GM23338 (cell line): ENCODE results near the gene SOX13. TPM values are rescaled to one million over a fixed set of nuclear protein-coding genes. Genes with fewer than 3 reads are reported as not detected.
A peak's percentile ranks its signal among the peaks of the same experiment; 100 is the strongest.
"Not testable (repeated sequence)": the region's sequence is repeated elsewhere in the genome, so short reads cannot be mapped to it uniquely, and the experiment has no call there.

Experiments used
- ATAC-seq: fragments of 200-7000 bp; cut with Tn5 transposase; 3 replicates; pipeline ENCODE4 v1.9.1; 2020
- DNase-seq: peaks from one replicate; pipeline ENCODE4 v3.0.0-alpha.2; 2015; ENCODE audit warnings: low spot score
- H2AFZ ChIP-seq: fragments of 200-600 bp; sonication (generic); 2 replicates; pipeline ENCODE4 v1.8.0; 2016; ENCODE audit warnings: antibody characterized with exemption, mild to moderate bottlenecking, moderate library complexity
- H3F3A ChIP-seq: fragments of 200-600 bp; sonication (generic); replicated peaks from 2 replicates; pipeline ENCODE4 v1.8.0; 2017; ENCODE audit warnings: antibody characterized with exemption, mixed run types, low read depth
- H3K27ac ChIP-seq: fragments of 200-600 bp; sonication (generic); 2 replicates; pipeline ENCODE4 v1.6.1; 2016; ENCODE audit warnings: low read depth
- H3K27me3 ChIP-seq: fragments of 200-600 bp; sonication (generic); 2 replicates; pipeline ENCODE4 v1.8.0; 2016; ENCODE audit warnings: mild to moderate bottlenecking, mixed run types, moderate library complexity; ENCODE audit not compliant: insufficient read depth
- H3K36me3 ChIP-seq: fragments of 200-600 bp; sonication (generic); 2 replicates; pipeline ENCODE4 v1.8.0; 2016; ENCODE audit warnings: mild to moderate bottlenecking; ENCODE audit not compliant: insufficient read depth
- H3K4me1 ChIP-seq: fragments of 200-600 bp; sonication (generic); 2 replicates; pipeline ENCODE4 v1.8.0; 2016; ENCODE audit warnings: mild to moderate bottlenecking, moderate library complexity; ENCODE audit not compliant: insufficient read depth
- H3K4me2 ChIP-seq: fragments of 200-600 bp; sonication (generic); 2 replicates; pipeline ENCODE4 v1.7.1; 2017; ENCODE audit warnings: mixed run types
- H3K4me3 ChIP-seq: fragments of 200-600 bp; sonication (generic); 2 replicates; pipeline ENCODE4 v1.6.1; 2016; ENCODE audit warnings: mixed run types
- H3K79me2 ChIP-seq: fragments of 200-600 bp; sonication (generic); replicated peaks from 2 replicates; pipeline ENCODE4 v1.8.0; 2017; ENCODE audit warnings: mild to moderate bottlenecking; ENCODE audit not compliant: insufficient read depth
- H3K9me2 ChIP-seq: fragments of 200-600 bp; sonication (generic); 2 replicates; pipeline ENCODE4 v1.8.0; 2017; ENCODE audit not compliant: insufficient read depth
- H4K20me1 ChIP-seq: fragments of 200-600 bp; sonication (generic); replicated peaks from 2 replicates; pipeline ENCODE4 v1.8.0; 2017; ENCODE audit warnings: mild to moderate bottlenecking; ENCODE audit not compliant: insufficient read depth
- H3K27ac Mint-ChIP-seq: 2 replicates; pipeline ENCODE4 v1.8.0; 2020; ENCODE audit warnings: inconsistent platforms, mild to moderate bottlenecking, moderate library complexity, mixed read lengths
- H3K27me3 Mint-ChIP-seq: 3 replicates; pipeline ENCODE4 v1.8.0; 2022; ENCODE audit warnings: low read depth, mild to moderate bottlenecking, moderate library complexity, mixed read lengths, inconsistent platforms; ENCODE audit not compliant: insufficient read depth, poor library complexity
- H3K36me3 Mint-ChIP-seq: 3 replicates; pipeline ENCODE4 v1.8.0; 2021; ENCODE audit warnings: low read depth, mild to moderate bottlenecking, inconsistent platforms, moderate library complexity, mixed read lengths
- H3K4me1 Mint-ChIP-seq: 3 replicates; pipeline ENCODE4 v1.8.0; 2020; ENCODE audit warnings: mild to moderate bottlenecking, inconsistent platforms, mixed read lengths
- H3K4me3 Mint-ChIP-seq: 3 replicates; pipeline ENCODE4 v1.8.0; 2021; ENCODE audit warnings: moderate library complexity, mild to moderate bottlenecking, inconsistent platforms, mixed read lengths
- H3K9me3 Mint-ChIP-seq: 3 replicates; pipeline ENCODE4 v1.8.0; 2020; ENCODE audit warnings: moderate library complexity, mild to moderate bottlenecking, inconsistent platforms, mixed read lengths
- CTCF ChIP-seq, 2 experiments: fragments of 200-600 bp in 1 of 2; sonication (generic) in 1 of 2; conservative IDR thresholded peaks; 2 replicates each; pipeline versions ENCODE4 v1.5.1 to v1.6.1; 2016 to 2017; ENCODE audit warnings: antibody characterized with exemption in 2 of 2, low read depth in 2 of 2, mild to moderate bottlenecking in 2 of 2, moderate library complexity in 1 of 2
- EZH2phosphoT487 ChIP-seq: fragments of 200-600 bp; sonication (generic); IDR thresholded peaks from one replicate; pipeline ENCODE4 v1.8.1; 2018; ENCODE audit warnings: antibody characterized with exemption; ENCODE audit not compliant: unreplicated experiment
- JUNB ChIP-seq: IDR thresholded peaks from one replicate; pipeline ENCODE4 v1.6.1; 2016; ENCODE audit warnings: antibody characterized with exemption; ENCODE audit not compliant: unreplicated experiment
- POLR2AphosphoS5 ChIP-seq: IDR thresholded peaks from 2 replicates; pipeline ENCODE4 v1.6.1; 2016; ENCODE audit warnings: antibody characterized with exemption, low read depth
- REST ChIP-seq: IDR thresholded peaks from one replicate; pipeline ENCODE4 v1.6.1; 2018; ENCODE audit warnings: antibody characterized with exemption; ENCODE audit not compliant: unreplicated experiment
- ZNF114 ChIP-seq: fragments of 250-450 bp; sonication (Bioruptor Pico); IDR thresholded peaks from 2 replicates; pipeline ENCODE4 v1.5.0; 2020; ENCODE audit warnings: mild to moderate bottlenecking, moderate library complexity
- polyA plus RNA-seq: library from polyadenylated mRNA; unstranded; fragments of >200 nt; fragmentation: Nextera tagmentation; extraction: Ambion mirVana; gene quantifications from 2 replicates; pipeline ENCODE4 v1.2.1, GENCODE V29; 2016
- total RNA-seq: library from RNA; depleted of rRNA; stranded (reverse); fragments of >200 nt; shearing (Covaris generic); gene quantifications from 2 replicates; pipeline ENCODE4 v1.2.3, GENCODE V29; 2014

Gene SOX13
- total and polyA plus RNA-seq, 2 experiments from 2014 or later = 28.6 to 123 TPM

- TF ChIP-seq REST = no peak
- no peak for TF ChIP-seq POLR2AphosphoS5
- TF ChIP-seq EZH2phosphoT487 = no peak
- no peak for TF ChIP-seq ZNF114
These were observed 15.7 kb downstream of the SOX13 start (continued) for GRCh38 chr1:204088596-204088995.

- TF ChIP-seq CTCF (conservative IDR thresholded peaks at IDR 0.05; ENCODE audit: low read depth in 2 of 2) = peak in 1 of 2 experiments; percentile 20; a peak in 1 of 4 replicates
- no peak for TF ChIP-seq JUNB
- H3K4me3 ChIP-seq = no peak overlapping the region
- H3K27me3 Mint-ChIP-seq = peaks cover 10% of the 10 kb centered on the region
- no peaks in the 10 kb centered on the region for H3K9me3 Mint-ChIP-seq
- no peaks in the 10 kb centered on the region; the same call in 1 of the 2 replicates for H3K36me3 ChIP-seq
- H3K27me3 ChIP-seq = no peaks in the 10 kb centered on the region
- peak overlapping the region; percentile 66 for H3K27ac Mint-ChIP-seq
- peak overlapping the region; percentile 56 for H3K4me2 ChIP-seq
- peaks cover 99% of the 10 kb centered on the region for H3K79me2 ChIP-seq
- no peaks in the 10 kb centered on the region for H3K9me2 ChIP-seq
- H3F3A ChIP-seq = peaks cover 23% of the 10 kb centered on the region
- DNase-seq (no peak), ATAC-seq (no peak; the same call in 2 of the 3 replicates)
- peaks cover 89% of the 10 kb centered on the region for H3K4me1 Mint-ChIP-seq
- H4K20me1 ChIP-seq = peaks cover 82% of the 10 kb centered on the region
- peak overlapping the region; percentile 9; the same call in 1 of the 3 replicates for H3K4me3 Mint-ChIP-seq
- H3K36me3 Mint-ChIP-seq = peaks cover 3% of the 10 kb centered on the region
- no peak overlapping the region for H2AFZ ChIP-seq
- peaks cover 95% of the 10 kb centered on the region for H3K4me1 ChIP-seq
- H3K27ac ChIP-seq = peak overlapping the region; percentile 59; the same call in 1 of the 2 replicates
These were observed 16.3 kb downstream of the SOX13 start for GRCh38 chr1:204089044-204089751.

- H3K9me2 ChIP-seq, H3K4me2 ChIP-seq, ATAC-seq, H3K9me3 Mint-ChIP-seq, H3K4me3 ChIP-seq, DNase-seq, H3K27me3 Mint-ChIP-seq, H3K4me3 Mint-ChIP-seq, H3K36me3 ChIP-seq, H3K36me3 Mint-ChIP-seq, H3K27me3 ChIP-seq, H2AFZ ChIP-seq: not testable (repeated sequence)
- Histone ChIP-seq H3K79me2 (peaks cover 100% of the 10 kb centered on the region), H3K4me1 (peaks cover 97% of the 10 kb centered on the region), H3F3A (peaks cover 28% of the 10 kb centered on the region), H3K27ac (peak overlapping the region; percentile 59; the same call in 1 of the 2 replicates), H4K20me1 (peaks cover 86% of the 10 kb centered on the region)
- peaks cover 89% of the 10 kb centered on the region for H3K4me1 Mint-ChIP-seq
- peak overlapping the region; percentile 68 for H3K27ac Mint-ChIP-seq
These were observed 17.2 kb downstream of the SOX13 start for GRCh38 chr1:204090132-204090531.
